ENCODE data around the gene ITPKA.
A peak's percentile ranks its signal among the peaks of the same experiment; 100 is the strongest.

The ITPKA gene

GRCh38 chr15:41511331-41511898 lies 17.7 kb downstream of the ITPKA start:
- peak; percentile 35 for DNase-seq (ENCODE audit: low spot score)

- DNase-seq (ENCODE audit: low spot score): peak; percentile 52
Observed at GRCh38 chr15:41511899-41512369, 18.3 kb downstream of the ITPKA start.

- peak; percentile 46 for DNase-seq (ENCODE audit: low spot score)
Observed at GRCh38 chr15:41512512-41512939, 18.9 kb downstream of the ITPKA start.

GRCh38 chr15:41512940-41513505 lies 19.3 kb downstream of the ITPKA start:
- DNase-seq (ENCODE audit: low spot score): no peak

- no peak for DNase-seq (ENCODE audit: low spot score)
Observed at GRCh38 chr15:41513506-41514227, 20.0 kb downstream of the ITPKA start, which contains the start of gene LTK. LTK (minus strand) TSS chr15:41513827; CDS start chr15:41513709, 118 bp downstream.

- DNase-seq (ENCODE audit: low spot score): no peak
Observed at GRCh38 chr15:41517895-41518449, 24.3 kb downstream of the ITPKA start.

GRCh38 chr15:41520636-41521035 lies 27.0 kb downstream of the ITPKA start:
- DNase-seq (ENCODE audit: low spot score): no peak

- no peak for DNase-seq (ENCODE audit: low spot score)
Observed at GRCh38 chr15:41521614-41522013, 27.9 kb downstream of the ITPKA start.

GRCh38 chr15:41523097-41523496 lies 29.4 kb downstream of the ITPKA start:
- no peak for DNase-seq (ENCODE audit: low spot score)

GRCh38 chr15:41530363-41530956 lies 36.8 kb downstream of the ITPKA start:
- DNase-seq (ENCODE audit: low spot score): no peak

GRCh38 chr15:41535544-41535943 lies 41.9 kb downstream of the ITPKA start:
- no peak for DNase-seq (ENCODE audit: low spot score)

- DNase-seq (ENCODE audit: low spot score): no peak
Observed at GRCh38 chr15:41536866-41537265, 43.2 kb downstream of the ITPKA start.

GRCh38 chr15:41543521-41543870 lies 49.8 kb downstream of the ITPKA start:
- no peak for DNase-seq (ENCODE audit: low spot score)

- no peak for DNase-seq (ENCODE audit: low spot score)
Observed at GRCh38 chr15:41544650-41545015, 51.0 kb downstream of the ITPKA start.

GRCh38 chr15:41545218-41545617 lies 51.5 kb downstream of the ITPKA start:
- DNase-seq (ENCODE audit: low spot score): no peak

- DNase-seq (ENCODE audit: low spot score): peak; percentile 74
Observed at GRCh38 chr15:41546851-41547786, 53.4 kb downstream of the ITPKA start.

- no peak for DNase-seq (ENCODE audit: low spot score)
Observed at GRCh38 chr15:41550066-41550775, 56.5 kb downstream of the ITPKA start.
